NCI-H82 treated with DMSO at 0.1 percent for 48 hours (cell line): ENCODE results near the gene CTCFL.

Experiments used
- DNase-seq: peaks from one replicate; lab custom pipeline; 2025; ENCODE audit not compliant: unreplicated experiment; lab: John Stamatoyannopoulos, UW

The CTCFL gene

DNA sequence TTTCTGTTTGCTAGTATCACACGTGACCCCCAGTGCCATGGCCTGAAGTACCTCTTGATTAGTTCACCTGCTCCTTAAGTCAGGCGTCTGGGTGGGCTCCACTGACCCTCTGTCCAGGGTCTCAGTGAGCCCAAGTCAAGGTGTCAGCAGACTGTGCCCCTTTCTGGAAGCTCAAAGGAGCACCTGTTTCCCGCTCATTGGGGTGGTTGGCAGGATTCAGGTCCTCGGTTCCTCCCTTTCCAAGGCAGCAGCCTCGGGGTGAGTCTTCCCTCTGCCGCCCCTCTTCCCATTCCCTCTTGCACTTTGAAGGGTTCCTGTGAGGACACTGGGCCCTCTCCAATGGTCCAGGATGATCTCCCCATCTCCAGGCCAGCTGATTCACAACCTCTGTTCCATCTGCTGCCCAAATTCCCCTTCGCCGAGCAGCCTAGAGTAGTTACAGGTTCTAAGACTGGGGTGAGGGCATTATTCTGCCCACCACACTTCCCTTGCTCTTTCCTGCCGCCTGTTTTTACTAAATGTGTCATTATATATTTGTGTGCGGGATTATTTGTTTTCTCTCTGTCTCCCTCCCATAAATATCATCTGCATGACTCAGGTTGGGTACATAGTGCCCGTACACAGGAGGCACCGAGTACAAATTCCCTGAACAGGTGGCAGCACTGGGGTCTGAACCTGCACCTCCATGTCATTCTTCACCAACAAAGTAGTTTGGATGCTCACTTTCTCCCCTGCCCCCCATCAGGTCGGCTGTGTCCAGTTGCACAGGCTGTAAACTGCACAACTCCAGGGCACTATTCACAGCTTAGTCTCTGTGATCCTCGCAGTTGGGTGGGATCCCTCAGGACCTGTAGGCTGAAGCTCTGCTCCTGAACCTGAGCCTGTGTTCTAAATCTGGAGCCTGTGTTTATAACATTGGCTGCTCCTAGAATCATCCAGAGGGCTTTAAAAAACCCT lies 75.3 kb downstream of the CTCFL start:
- no peak for DNase-seq

- no peak for DNase-seq
These were observed 76.1 kb downstream of the CTCFL start for GRCh38 chr20:57448764-57449354.
